GM12874 (cell line): ENCODE results near the gene SKAP1.

ENCODE experiments used
- TF ChIP-seq, protein P1 (sequence below): IDR thresholded peaks from 2 replicates; pipeline ENCODE4 v1.5.1; 2011; ENCODE audit warnings: low read depth, mild to moderate bottlenecking, control low read depth, low read length, moderate library complexity; ENCODE audit not compliant: insufficient read depth

The SKAP1 gene

DNA sequence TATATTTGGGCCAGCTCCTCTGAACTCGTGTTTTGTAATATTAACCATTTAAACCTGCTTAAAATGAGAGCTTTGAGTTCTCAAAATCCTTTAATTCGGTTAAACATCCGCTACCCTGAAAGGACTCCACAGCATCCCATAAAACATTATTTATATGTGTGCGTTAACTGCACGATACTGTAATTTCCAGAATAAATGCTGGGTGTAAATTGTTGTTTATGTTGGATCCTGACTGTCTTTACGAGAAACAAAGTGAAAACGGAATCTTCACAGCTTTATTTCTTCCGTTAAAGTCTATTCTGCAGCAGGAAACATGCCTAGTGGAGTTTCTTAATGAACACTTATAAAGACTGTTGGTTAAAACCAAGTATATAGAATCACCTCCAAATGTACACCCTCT, 179.1 kb downstream of the SKAP1 start:
- TF ChIP-seq, protein P1, sequence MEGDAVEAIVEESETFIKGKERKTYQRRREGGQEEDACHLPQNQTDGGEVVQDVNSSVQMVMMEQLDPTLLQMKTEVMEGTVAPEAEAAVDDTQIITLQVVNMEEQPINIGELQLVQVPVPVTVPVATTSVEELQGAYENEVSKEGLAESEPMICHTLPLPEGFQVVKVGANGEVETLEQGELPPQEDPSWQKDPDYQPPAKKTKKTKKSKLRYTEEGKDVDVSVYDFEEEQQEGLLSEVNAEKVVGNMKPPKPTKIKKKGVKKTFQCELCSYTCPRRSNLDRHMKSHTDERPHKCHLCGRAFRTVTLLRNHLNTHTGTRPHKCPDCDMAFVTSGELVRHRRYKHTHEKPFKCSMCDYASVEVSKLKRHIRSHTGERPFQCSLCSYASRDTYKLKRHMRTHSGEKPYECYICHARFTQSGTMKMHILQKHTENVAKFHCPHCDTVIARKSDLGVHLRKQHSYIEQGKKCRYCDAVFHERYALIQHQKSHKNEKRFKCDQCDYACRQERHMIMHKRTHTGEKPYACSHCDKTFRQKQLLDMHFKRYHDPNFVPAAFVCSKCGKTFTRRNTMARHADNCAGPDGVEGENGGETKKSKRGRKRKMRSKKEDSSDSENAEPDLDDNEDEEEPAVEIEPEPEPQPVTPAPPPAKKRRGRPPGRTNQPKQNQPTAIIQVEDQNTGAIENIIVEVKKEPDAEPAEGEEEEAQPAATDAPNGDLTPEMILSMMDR: no peak

GRCh38 chr17:48247603-48248002, 182.4 kb downstream of the SKAP1 start:
- TF ChIP-seq, protein P1: no peak

DNA sequence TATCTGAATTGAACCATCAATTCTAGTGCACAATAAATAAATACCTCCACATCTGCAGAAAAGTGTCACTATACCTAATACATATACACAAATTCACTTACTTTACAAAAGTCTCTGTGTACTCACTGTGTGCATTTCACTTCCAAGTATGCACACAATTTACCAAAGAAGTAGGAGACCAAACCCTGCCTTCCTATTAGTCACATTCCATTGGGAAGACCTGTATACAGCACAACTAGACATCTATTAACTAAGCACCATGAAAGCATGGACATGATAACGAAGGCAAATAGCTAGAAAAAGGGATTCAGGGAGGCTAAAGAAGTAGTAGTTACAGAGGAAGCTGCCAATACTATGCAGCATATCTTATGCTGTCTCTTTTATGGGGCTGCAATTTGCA, 183.0 kb downstream of the SKAP1 start:
- TF ChIP-seq, protein P1: no peak

DNA sequence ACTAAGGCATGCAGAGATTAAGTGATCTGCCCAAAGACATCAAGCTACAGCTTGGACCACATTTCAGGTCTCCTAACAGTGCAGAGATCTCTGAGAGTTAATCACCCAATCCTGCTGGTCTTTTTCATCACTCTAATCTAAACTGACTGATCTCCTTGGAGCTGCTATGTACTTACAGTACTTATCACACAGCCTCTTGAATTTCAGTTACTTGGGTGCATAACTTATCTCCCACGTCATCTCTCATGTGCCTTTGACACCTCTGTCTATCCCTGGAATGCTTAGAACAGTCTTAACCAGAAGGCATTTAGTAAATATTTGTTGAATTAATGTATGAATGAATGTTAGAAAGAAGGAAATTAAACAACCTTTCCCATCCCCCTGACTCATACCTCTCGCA, 183.4 kb downstream of the SKAP1 start:
- TF ChIP-seq, protein P1: no peak

DNA sequence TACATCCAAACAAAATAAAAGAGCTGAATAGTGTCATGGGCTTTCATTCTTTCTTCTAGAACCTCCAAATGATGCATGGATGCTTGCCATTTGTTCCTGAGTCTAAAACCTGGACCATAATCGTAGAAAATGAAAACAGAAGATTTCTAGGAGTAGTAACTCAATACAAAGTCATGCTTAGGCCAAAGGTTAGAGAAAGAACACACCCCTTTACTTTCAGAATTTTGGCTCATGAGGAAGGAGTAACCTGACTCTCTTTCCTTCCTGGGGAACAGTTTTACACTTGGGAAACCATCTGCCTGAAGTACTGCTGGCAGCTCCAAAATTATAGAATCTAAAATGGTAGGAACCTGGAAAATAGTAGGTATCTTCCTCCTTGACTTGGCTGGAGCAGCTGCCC, 185.2 kb downstream of the SKAP1 start:
- TF ChIP-seq, protein P1: no peak

DNA sequence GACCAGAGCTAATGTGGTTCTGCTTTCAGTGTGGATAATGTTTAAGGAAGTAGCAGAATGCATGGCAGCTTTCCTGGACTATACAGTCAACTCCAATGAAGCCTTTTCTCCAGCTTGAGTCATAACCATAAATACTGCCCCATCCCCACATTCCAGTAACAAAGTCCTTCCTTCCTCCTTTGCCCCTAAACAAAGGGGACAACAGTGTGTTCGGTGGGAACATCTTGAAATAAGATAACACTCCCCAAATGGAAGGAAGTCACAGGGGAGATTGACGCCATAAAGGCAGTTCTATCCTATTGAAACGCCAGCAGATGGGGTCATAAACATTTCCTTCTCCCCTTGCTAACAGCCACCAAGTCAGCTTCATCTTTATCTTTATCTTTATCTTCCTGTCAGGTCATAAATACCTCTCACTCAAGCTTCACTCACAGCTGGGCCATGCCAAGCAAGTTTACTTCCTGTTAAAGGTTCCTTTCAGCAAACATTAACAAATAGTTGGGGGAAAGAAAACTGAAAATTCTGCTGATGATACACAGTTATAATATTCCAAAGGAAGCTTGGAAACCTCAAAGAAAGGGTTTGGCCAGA, 185.8 kb downstream of the SKAP1 start:
- TF ChIP-seq, protein P1: no peak

DNA sequence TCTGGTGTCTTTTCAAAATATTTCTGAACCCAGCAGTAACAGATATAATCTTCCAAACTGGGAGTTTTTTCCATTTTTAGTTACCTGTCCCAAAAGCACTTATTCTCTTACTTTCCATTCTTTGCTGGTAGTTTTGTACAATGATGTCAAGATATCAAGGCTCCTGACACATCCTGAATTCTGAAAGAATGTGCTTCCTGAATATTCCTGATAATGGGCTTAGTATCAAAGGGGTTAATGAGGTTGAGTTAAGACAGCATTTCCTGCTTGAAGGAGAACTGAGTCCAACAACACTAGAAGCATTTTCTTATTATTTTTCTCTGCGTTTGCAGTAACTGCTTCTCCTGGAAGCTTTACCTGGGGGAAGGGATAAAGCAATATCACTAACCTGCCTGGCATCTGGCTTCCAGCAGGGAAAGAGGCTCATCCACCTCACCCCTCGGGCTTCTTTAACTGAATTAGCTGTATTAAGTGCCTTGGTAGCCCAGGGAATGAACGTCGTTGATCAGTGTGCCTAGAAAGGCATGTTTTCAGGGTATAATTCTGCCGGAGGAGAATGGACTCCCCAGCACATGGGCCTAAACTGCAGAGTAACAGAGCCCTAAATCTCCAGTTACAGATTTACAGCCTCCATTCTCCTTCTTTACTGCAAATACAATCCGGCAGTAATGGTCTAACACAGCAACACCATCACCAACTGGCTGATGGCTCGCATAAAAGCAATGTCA, 188.1 kb downstream of the SKAP1 start:
- TF ChIP-seq, protein P1: no peak
